Activated CD8-positive, alpha-beta memory T cell treated with anti-CD3 and anti-CD28 coated beads, Interleukin-2, amount 50 U/mL, for 24 hours (primary cell): ENCODE data around the gene TEKT5.
"Not testable (repeated sequence)": the region's sequence is repeated elsewhere in the genome, so short reads cannot be mapped to it uniquely, and the experiment has no call there.

Source experiments
- DNase-seq: peaks from one replicate; pipeline ENCODE4 v3.0.0-alpha.2; 2020; ENCODE audit errors: extremely low read depth

TEKT5 gene

GRCh38 chr16:10694830-10695229 lies at the start of gene TEKT5:
TEKT5 (minus strand) TSS chr16:10694930; CDS start chr16:10694873, 57 bp downstream.
- no peak for DNase-seq

- peak; percentile 99 for DNase-seq
These were observed 49.1 kb upstream of the TEKT5 start, which contains the start of gene NUBP1 for GRCh38 chr16:10743610-10744369. NUBP1 (plus strand) TSS chr16:10743842; CDS start chr16:10743864, 22 bp downstream.

- no peak for DNase-seq
These were observed 48.5 kb upstream of the TEKT5 start for GRCh38 chr16:10743227-10743609.

GRCh38 chr16:10741844-10742243 lies 47.1 kb upstream of the TEKT5 start:
- no peak for DNase-seq

GRCh38 chr16:10741249-10741648 lies 46.5 kb upstream of the TEKT5 start:
- DNase-seq: not testable (repeated sequence)

GRCh38 chr16:10740845-10741208 lies 46.1 kb upstream of the TEKT5 start:
- DNase-seq: no peak

DNA sequence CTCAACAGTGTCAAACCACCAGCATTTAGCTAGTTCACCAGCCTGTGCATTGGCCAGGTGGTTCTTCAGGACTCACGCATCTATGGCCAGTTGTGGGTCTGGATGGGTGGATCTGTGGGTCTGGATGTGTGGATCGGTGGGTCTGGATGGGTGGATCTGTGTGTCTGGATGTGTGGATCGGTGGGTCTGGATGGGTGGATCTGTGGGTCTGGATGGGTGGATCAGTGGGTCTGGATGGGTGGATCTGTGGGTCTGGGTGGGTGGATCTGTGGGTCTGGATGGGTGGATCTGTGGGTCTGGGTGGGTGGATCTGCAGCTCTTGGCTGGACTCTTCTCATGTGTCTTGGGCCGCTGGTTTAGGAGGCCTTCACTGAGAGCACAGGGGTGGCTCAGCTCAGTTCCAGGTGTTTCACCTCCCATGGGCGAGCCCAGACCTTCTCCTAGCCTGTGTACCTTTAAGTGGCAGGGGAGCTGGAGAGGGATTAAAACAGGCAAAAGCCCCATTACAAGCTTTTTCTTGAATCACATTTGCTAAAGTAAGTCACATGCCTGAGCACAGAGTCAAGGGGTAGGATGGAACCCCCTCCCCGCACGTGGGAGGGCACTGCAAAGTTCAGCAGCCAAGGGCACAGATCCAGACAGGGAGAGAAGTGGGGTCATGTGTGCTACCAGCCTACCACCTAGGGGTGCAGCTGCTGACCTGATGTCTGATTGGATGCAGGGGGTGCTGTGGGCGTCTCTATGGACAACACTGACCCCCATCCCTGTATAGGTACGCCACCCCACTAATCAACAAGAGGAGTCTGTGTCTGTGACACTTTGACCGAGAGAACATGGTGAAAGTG lies 45.5 kb upstream of the TEKT5 start:
- DNase-seq: no peak

- DNase-seq: peak; percentile 19
These were observed 43.7 kb upstream of the TEKT5 start for GRCh38 chr16:10738231-10739077.

GRCh38 chr16:10737068-10737625 lies 42.4 kb upstream of the TEKT5 start:
- peak; percentile 28 for DNase-seq

- DNase-seq: no peak
These were observed 37.1 kb upstream of the TEKT5 start for GRCh38 chr16:10731790-10732189.

DNA sequence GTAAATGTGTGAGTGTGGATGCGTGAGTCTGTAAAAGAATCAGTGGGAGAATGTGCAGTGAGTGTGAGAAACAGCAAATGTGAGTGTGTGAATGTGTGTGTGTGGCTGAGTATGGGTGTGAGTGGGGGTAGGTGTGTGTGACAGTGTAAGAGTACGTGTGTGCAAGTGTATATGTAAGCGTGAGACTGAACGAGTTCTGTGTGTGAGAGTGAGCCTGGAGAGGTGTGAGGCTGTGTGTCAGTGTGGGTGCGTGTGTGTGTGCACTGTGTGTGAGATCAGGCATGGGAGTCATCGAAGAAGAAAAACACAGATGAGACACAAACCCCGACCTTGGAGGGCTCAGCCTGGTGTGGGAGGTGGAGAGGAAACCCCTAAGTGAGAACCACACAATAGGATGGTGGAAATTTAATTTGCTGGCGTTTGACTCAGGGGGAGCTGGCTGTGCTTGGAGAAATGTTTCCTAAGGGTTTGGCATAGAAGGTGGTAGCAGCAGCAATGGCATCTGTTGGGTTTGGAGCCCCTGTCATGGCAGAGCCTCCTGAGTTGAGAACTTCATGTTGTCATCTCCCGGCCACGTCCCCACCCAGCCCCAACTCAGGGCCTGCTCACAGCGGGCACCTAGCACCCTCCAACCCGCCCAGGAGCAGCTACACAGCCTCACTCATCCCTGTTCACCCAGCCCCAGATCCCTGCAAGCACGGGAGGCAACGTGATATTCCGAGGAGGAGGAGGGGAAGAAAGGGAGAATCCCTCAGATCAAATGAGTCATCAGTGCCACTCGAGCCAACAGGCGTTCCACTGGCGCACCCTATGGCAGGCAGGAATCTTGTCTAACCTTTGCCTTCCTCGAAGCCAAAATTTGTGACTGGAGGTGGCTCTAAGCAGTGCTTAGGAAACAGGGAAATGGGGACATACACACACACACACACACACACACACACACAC lies 34.6 kb upstream of the TEKT5 start:
- DNase-seq: no peak

- no peak for DNase-seq
These were observed 33.5 kb upstream of the TEKT5 start for GRCh38 chr16:10728003-10728887.

GRCh38 chr16:10708969-10709368 lies 14.2 kb upstream of the TEKT5 start:
- no peak for DNase-seq

DNA sequence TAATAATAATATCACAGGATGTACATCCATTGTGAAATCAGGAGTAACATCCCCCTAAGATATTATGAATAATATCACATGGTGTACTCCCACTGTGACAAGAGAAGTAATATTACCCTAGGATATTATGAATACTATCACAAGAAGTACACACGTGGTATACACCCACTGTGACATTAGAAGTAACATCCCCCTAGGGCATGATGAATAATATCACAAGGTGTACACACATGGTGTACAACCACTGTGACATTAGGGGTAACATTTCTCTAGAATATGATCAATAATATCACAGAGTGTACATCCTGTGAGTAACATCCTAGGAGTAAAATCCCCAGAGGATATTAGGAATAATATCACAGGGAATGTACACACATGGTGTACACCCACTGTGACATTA lies 5.0 kb upstream of the TEKT5 start:
- DNase-seq: no peak

- DNase-seq: no peak
These were observed 424 bp downstream of the TEKT5 start for GRCh38 chr16:10694306-10694705.

GRCh38 chr16:10693889-10694288 lies 841 bp downstream of the TEKT5 start:
- no peak for DNase-seq

- no peak for DNase-seq
These were observed 2.3 kb downstream of the TEKT5 start for GRCh38 chr16:10692470-10692869.

GRCh38 chr16:10688726-10689125 lies 6.0 kb downstream of the TEKT5 start:
- no peak for DNase-seq

- DNase-seq: no peak
These were observed 6.4 kb downstream of the TEKT5 start for GRCh38 chr16:10688291-10688690.

DNA sequence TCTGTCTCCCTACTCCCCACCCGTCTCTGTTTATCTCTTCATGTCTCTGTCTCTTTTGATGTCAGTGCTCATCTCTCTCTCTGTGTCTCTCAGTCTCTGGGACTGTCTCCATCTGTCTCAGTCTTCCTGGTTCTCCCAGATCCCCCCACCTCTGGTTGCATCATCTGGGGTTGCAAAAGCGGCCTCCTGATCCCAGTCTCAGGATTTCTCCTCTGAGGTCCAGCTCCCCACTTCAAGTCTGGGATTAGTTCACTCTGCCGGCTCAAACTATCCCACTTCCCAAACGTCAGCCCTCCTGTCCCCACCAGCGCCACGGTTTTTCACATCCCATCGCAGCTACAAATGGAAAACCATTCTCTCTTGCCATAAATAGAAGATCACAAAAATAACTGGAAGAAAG lies 9.0 kb downstream of the TEKT5 start:
- DNase-seq: no peak
